Measurements from ENCODE around the gene NRF1.

DNA sequence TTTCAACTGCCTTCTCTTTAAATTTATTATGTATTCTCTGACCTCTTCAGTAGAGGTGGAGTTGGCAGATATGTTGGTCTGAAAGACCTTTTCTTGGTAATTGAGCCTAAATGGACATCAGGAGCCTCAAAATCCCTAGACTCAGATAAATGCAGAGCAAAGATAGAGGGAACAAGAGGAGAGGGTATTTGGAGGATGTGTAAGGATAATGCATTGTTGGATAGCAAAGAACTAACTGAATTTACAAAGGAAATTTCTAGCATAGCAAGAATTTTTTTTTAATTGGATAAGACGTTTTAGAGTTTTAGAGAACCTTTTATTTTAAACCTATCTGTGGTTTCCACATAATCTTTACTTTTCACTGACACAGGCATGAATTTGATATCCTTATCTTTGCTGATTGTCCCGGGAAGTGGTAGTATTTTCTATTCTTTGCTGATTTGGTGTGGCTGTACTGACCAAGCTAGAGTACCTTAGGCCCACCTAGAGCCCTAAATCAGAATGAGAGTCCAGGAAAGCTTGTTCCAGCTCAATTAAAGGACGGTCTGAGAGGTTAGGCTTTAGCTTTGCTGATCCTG is 91.3 kb downstream of the NRF1 start:
- TF ChIP-seq POLR2A (IDR thresholded peaks at IDR 0.05) (no peak), CTCF (IDR thresholded peaks at IDR 0.05) (no peak)

All from adrenal gland (tissue), 5 donors.